ENCODE results near the gene PTPRG. TPM values are rescaled to one million over a fixed set of nuclear protein-coding genes. Genes with fewer than 3 reads are reported as not detected.

The PTPRG gene
- total RNA-seq, 1 experiment from 2014 or later, result 69.3 TPM

GRCh38 chr3:62241279-62241678, 679.9 kb downstream of the PTPRG start:
- peaks cover 2% of the 10 kb centered on the region for H4K20me1 ChIP-seq (ENCODE audit: control insufficient read depth, insufficient read depth, insufficient read length)
- no peak overlapping the region for H2BK120ac ChIP-seq (ENCODE audit: low read depth, low read length, poor library complexity, severe bottlenecking)
- TF ChIP-seq CTCF (conservative IDR thresholded peaks at IDR 0.05), result no peak
- no peak overlapping the region for H3K56ac ChIP-seq (ENCODE audit: insufficient read length, low read depth, low read length)
- WGBS (ENCODE audit: extremely low coverage, insufficient read length, low lambda C conversion rate), result no CpG with 5 or more reads among the region's 4 CpGs
- H3K23me2 ChIP-seq (ENCODE audit: insufficient read length, low read depth, low read length, poor library complexity, severe bottlenecking), result no peaks in the 10 kb centered on the region
- no peaks in the 10 kb centered on the region for H3K27me3 Mint-ChIP-seq (ENCODE audit: low read depth)
- H4K5ac ChIP-seq (ENCODE audit: insufficient read length, low read depth, low read length), result no peak overlapping the region
- no peak overlapping the region for H2BK20ac ChIP-seq (ENCODE audit: low read depth, low read length, poor library complexity, severe bottlenecking)
- H3K4me2 ChIP-seq (ENCODE audit: insufficient read depth, insufficient read length, low read length), result no peak overlapping the region
- no peaks in the 10 kb centered on the region for H3K27me3 ChIP-seq (ENCODE audit: insufficient read depth, low read length)
- H3K4me1 Mint-ChIP-seq, result peaks cover 48% of the 10 kb centered on the region in 2 experiments
- H3K79me1 ChIP-seq (ENCODE audit: insufficient read depth, low read depth, low read length, poor library complexity, severe bottlenecking), result no peaks in the 10 kb centered on the region
- peaks cover 0 to 5% (median 0%) of the 10 kb centered on the region in 3 experiments; a peak in 5 of 7 replicates for H3K36me3 Mint-ChIP-seq (ENCODE audit: insufficient read depth in 1 of 3, low read depth in 3 of 3)
- H2AK5ac ChIP-seq (ENCODE audit: insufficient read length, low read length), result no peak overlapping the region
- H3K14ac ChIP-seq (ENCODE audit: insufficient read depth, low read length), result no peak overlapping the region
- no peak overlapping the region for H3K4ac ChIP-seq (ENCODE audit: low read depth, low read length)
- no peaks in the 10 kb centered on the region for H3K79me2 ChIP-seq (ENCODE audit: insufficient read depth, low read length)
- no peak overlapping the region for H2AFZ ChIP-seq (ENCODE audit: low read length)
- no peak overlapping the region for H4K91ac ChIP-seq (ENCODE audit: insufficient read length, low read depth, low read length)
- H3K27ac Mint-ChIP-seq, result no peak overlapping the region
- no peak for DNase-seq
- no peak overlapping the region for H3K4me3 Mint-ChIP-seq
- no peak overlapping the region for H2BK5ac ChIP-seq (ENCODE audit: insufficient read length, low read length)
- no peak overlapping the region for H3K27ac ChIP-seq (ENCODE audit: insufficient read length, low read depth, low read length)
- peaks cover 6% of the 10 kb centered on the region; the same call in 1 of the 2 replicates for H3K4me1 ChIP-seq (ENCODE audit: insufficient read depth, low read length)
- no peak overlapping the region for H2BK15ac ChIP-seq (ENCODE audit: low read depth, low read length)
- H3K9me3 ChIP-seq (ENCODE audit: control insufficient read depth, low read depth, low read length), result no peaks in the 10 kb centered on the region
- no peak overlapping the region for H2BK12ac ChIP-seq (ENCODE audit: insufficient read length, low read depth, low read length)
- H3K9me3 Mint-ChIP-seq, result no peaks in the 10 kb centered on the region
- no peak overlapping the region for H3K9ac ChIP-seq (ENCODE audit: extremely low read depth, insufficient read length, low read length)
- H3K18ac ChIP-seq (ENCODE audit: insufficient read length, low read depth, low read length), result no peak overlapping the region
- H4K8ac ChIP-seq (replicated peaks; ENCODE audit: insufficient read length, low read depth, low read length), result no peak overlapping the region
- H3T11ph ChIP-seq (ENCODE audit: low read length), result no peak overlapping the region
- no peak overlapping the region for H3K23ac ChIP-seq (ENCODE audit: insufficient read length, low read depth, low read length)
